H9 (cell line): ENCODE measurements around the gene EFNB2. TPM values are rescaled to one million over a fixed set of nuclear protein-coding genes. Genes with fewer than 3 reads are reported as not detected.

ENCODE experiments used
- DNase-seq: peaks from one replicate; pipeline ENCODE4 v3.0.0-alpha.2; 2017
- H2AFZ ChIP-seq: one replicate; pipeline ENCODE4 v1.6.1; 2013; ENCODE audit warnings: mild to moderate bottlenecking, low read length, control low read depth, moderate library complexity
- H2AK5ac ChIP-seq: 2 replicates; pipeline ENCODE4 v1.6.1; 2013; ENCODE audit warnings: low read length, control low read depth, mixed read lengths; ENCODE audit not compliant: insufficient read length
- H2BK120ac ChIP-seq: one replicate; pipeline ENCODE4 v1.6.1; 2013; ENCODE audit warnings: low read depth, mild to moderate bottlenecking, low read length, control low read depth, inconsistent platforms; ENCODE audit not compliant: poor library complexity, severe bottlenecking
- H2BK12ac ChIP-seq: 2 replicates; pipeline ENCODE4 v1.6.1; 2013; ENCODE audit warnings: low read length, control low read depth, mixed read lengths, low read depth; ENCODE audit not compliant: insufficient read length
- H2BK15ac ChIP-seq: 2 replicates; pipeline ENCODE4 v1.6.1; 2013; ENCODE audit warnings: low read depth, low read length, control low read depth
- H2BK20ac ChIP-seq: one replicate; pipeline ENCODE4 v1.6.1; 2013; ENCODE audit warnings: low read depth, mild to moderate bottlenecking, low read length, control low read depth, inconsistent platforms; ENCODE audit not compliant: poor library complexity, severe bottlenecking
- H2BK5ac ChIP-seq: 2 replicates; pipeline ENCODE4 v1.6.1; 2013; ENCODE audit warnings: low read length, control low read depth, mixed read lengths; ENCODE audit not compliant: insufficient read length
- H3K14ac ChIP-seq: 2 replicates; pipeline ENCODE4 v1.6.1; 2013; ENCODE audit warnings: low read length, control low read depth; ENCODE audit not compliant: insufficient read depth
- H3K18ac ChIP-seq: 2 replicates; pipeline ENCODE4 v1.6.1; 2013; ENCODE audit warnings: low read depth, mild to moderate bottlenecking, mixed read lengths, low read length, control low read depth; ENCODE audit not compliant: insufficient read length
- H3K23ac ChIP-seq: 2 replicates; pipeline ENCODE4 v1.6.1; 2013; ENCODE audit warnings: low read length, control low read depth, mixed read lengths, low read depth; ENCODE audit not compliant: insufficient read length
- H3K23me2 ChIP-seq: 2 replicates; pipeline ENCODE4 v1.6.1; 2013; ENCODE audit warnings: low read depth, mild to moderate bottlenecking, mixed read lengths, low read length, control low read depth; ENCODE audit not compliant: insufficient read length, poor library complexity, severe bottlenecking
- H3K27ac ChIP-seq: 2 replicates; pipeline ENCODE4 v1.5.1; 2013; ENCODE audit warnings: low read length, control low read depth, mixed read lengths, low read depth; ENCODE audit not compliant: insufficient read length
- H3K27me3 ChIP-seq: 2 replicates; pipeline ENCODE4 v1.6.1; 2013; ENCODE audit warnings: low read length, control low read depth, inconsistent platforms; ENCODE audit not compliant: insufficient read depth
- H3K4ac ChIP-seq: 2 replicates; pipeline ENCODE4 v1.6.1; 2013; ENCODE audit warnings: low read depth, mild to moderate bottlenecking, control low read depth, inconsistent platforms, low read length, moderate library complexity
- H3K4me1 ChIP-seq: 2 replicates; pipeline ENCODE4 v1.6.1; 2013; ENCODE audit warnings: low read length, control low read depth, inconsistent platforms; ENCODE audit not compliant: insufficient read depth
- H3K4me2 ChIP-seq: 2 replicates; pipeline ENCODE4 v1.6.1; 2013; ENCODE audit warnings: low read length, control low read depth, mixed read lengths; ENCODE audit not compliant: insufficient read length, insufficient read depth
- H3K56ac ChIP-seq: 2 replicates; pipeline ENCODE4 v1.6.1; 2013; ENCODE audit warnings: low read depth, mild to moderate bottlenecking, mixed read lengths, low read length, control low read depth; ENCODE audit not compliant: insufficient read length
- H3K79me1 ChIP-seq: 2 replicates; pipeline ENCODE4 v1.6.1; 2013; ENCODE audit warnings: low read depth, mild to moderate bottlenecking, moderate library complexity, low read length, control low read depth, inconsistent platforms; ENCODE audit not compliant: insufficient read depth, poor library complexity, severe bottlenecking
- H3K79me2 ChIP-seq: 2 replicates; pipeline ENCODE4 v1.6.1; 2013; ENCODE audit warnings: low read length, control low read depth, inconsistent platforms; ENCODE audit not compliant: insufficient read depth
- H3K9ac ChIP-seq: 2 replicates; pipeline ENCODE4 v1.6.1; 2013; ENCODE audit warnings: low read length, control low read depth, mixed read lengths; ENCODE audit not compliant: insufficient read length; ENCODE audit errors: extremely low read depth
- H3K9me3 ChIP-seq: one replicate; pipeline ENCODE4 v1.6.1; 2013; ENCODE audit warnings: low read depth, low read length, inconsistent platforms; ENCODE audit not compliant: control insufficient read depth
- H3T11ph ChIP-seq: one replicate; pipeline ENCODE4 v1.6.1; 2013; ENCODE audit warnings: mild to moderate bottlenecking, low read length, control low read depth, inconsistent platforms
- H4K20me1 ChIP-seq: one replicate; pipeline ENCODE4 v1.6.1; 2013; ENCODE audit not compliant: control insufficient read depth, insufficient read length, insufficient read depth
- H4K5ac ChIP-seq: 2 replicates; pipeline ENCODE4 v1.6.1; 2013; ENCODE audit warnings: low read depth, mild to moderate bottlenecking, mixed read lengths, low read length, control low read depth; ENCODE audit not compliant: insufficient read length
- H4K8ac ChIP-seq: replicated peaks from 2 replicates; pipeline ENCODE4 v1.6.1; 2013; ENCODE audit warnings: low read length, control low read depth, mixed read lengths, low read depth; ENCODE audit not compliant: insufficient read length
- H4K91ac ChIP-seq: 2 replicates; pipeline ENCODE4 v1.6.1; 2013; ENCODE audit warnings: low read depth, mild to moderate bottlenecking, moderate library complexity, mixed read lengths, low read length, control low read depth; ENCODE audit not compliant: insufficient read length
- H3K27ac Mint-ChIP-seq, 3 experiments: 2 replicates in 2 of 3; 3 replicates in 1 of 3; pipeline ENCODE4 v1.8.0; 2020 to 2021; ENCODE audit warnings: mixed read lengths in 3 of 3, mild to moderate bottlenecking in 1 of 3, moderate library complexity in 1 of 3
- H3K27me3 Mint-ChIP-seq: 2 replicates; pipeline ENCODE4 v1.8.0; 2021; ENCODE audit warnings: low read depth, mild to moderate bottlenecking, moderate library complexity, mixed read lengths
- H3K36me3 Mint-ChIP-seq, 3 experiments: 2 replicates in 2 of 3; 3 replicates in 1 of 3; pipeline ENCODE4 v1.8.0; 2020 to 2021; ENCODE audit warnings: low read depth in 3 of 3, mixed read lengths in 3 of 3; ENCODE audit not compliant: insufficient read depth in 1 of 3
- H3K4me1 Mint-ChIP-seq, 2 experiments: 2 replicates each; pipeline ENCODE4 v1.8.0; 2020; ENCODE audit warnings: mixed read lengths in 2 of 2
- H3K4me3 Mint-ChIP-seq, 2 experiments: 2 replicates in 1 of 2; 3 replicates in 1 of 2; pipeline ENCODE4 v1.8.0; 2020 to 2021; ENCODE audit warnings: mild to moderate bottlenecking in 2 of 2, mixed read lengths in 2 of 2, moderate library complexity in 1 of 2
- H3K9me3 Mint-ChIP-seq, 2 experiments: 2 replicates in 1 of 2; 3 replicates in 1 of 2; pipeline ENCODE4 v1.8.0; 2020; ENCODE audit warnings: mild to moderate bottlenecking in 2 of 2, mixed read lengths in 2 of 2, moderate library complexity in 1 of 2
- CTCF ChIP-seq: fragments of 200-600 bp; sonication (generic); conservative IDR thresholded peaks from 3 replicates; pipeline ENCODE4 v1.8.0; 2021; ENCODE audit warnings: antibody characterized with exemption, mild to moderate bottlenecking
- WGBS: extraction: QIAGEN DNeasy Blood & Tissue Kit; methylation state at CpG from one replicate; pipeline ENCODE4 v1.1.7; 2013; ENCODE audit warnings: missing lambda C conversion rate, low lambda C conversion rate, mixed read lengths; ENCODE audit not compliant: insufficient read length; ENCODE audit errors: extremely low coverage; 5-methylcytosine and 5-hydroxymethylcytosine counted together
- total RNA-seq: library from RNA; stranded (reverse); gene quantifications from 2 replicates; pipeline ENCODE4 v1.2.1, GENCODE V29; 2021

Gene EFNB2
- total RNA-seq, 1 experiment from 2014 or later = 12.7 TPM

- Histone ChIP-seq H3K4ac (no peak overlapping the region), H4K20me1 (no peaks in the 10 kb centered on the region), H3K23ac (no peak overlapping the region), H3K14ac (no peak overlapping the region), H3K56ac (no peak overlapping the region), H4K8ac (no peak overlapping the region), H2BK12ac (no peak overlapping the region), H2BK5ac (no peak overlapping the region), H3K4me1 (no peaks in the 10 kb centered on the region), H3K4me2 (no peak overlapping the region), H3T11ph (no peak overlapping the region), H3K27ac (no peak overlapping the region), H3K27me3 (no peaks in the 10 kb centered on the region), H2BK15ac (no peak overlapping the region), H3K79me2 (no peaks in the 10 kb centered on the region), H3K9me3 (no peaks in the 10 kb centered on the region), H4K91ac (no peak overlapping the region), H4K5ac (no peak overlapping the region), H3K79me1 (no peaks in the 10 kb centered on the region), H3K18ac (no peak overlapping the region), H2BK120ac (no peak overlapping the region), H2AK5ac (no peak overlapping the region), H3K9ac (no peak overlapping the region), H3K23me2 (no peaks in the 10 kb centered on the region), H2AFZ (no peak overlapping the region), H2BK20ac (no peak overlapping the region)
- H3K4me3 Mint-ChIP-seq = no peak overlapping the region; a peak in 1 of 5 replicates
- peaks cover 10 to 12% of the 10 kb centered on the region in 2 experiments for H3K4me1 Mint-ChIP-seq
- WGBS = no CpG with 5 or more reads among the region's 14 CpGs
- no peaks in the 10 kb centered on the region for H3K27me3 Mint-ChIP-seq
- no peaks in the 10 kb centered on the region for H3K9me3 Mint-ChIP-seq
- no peak for TF ChIP-seq CTCF
- H3K27ac Mint-ChIP-seq = no peak overlapping the region
- DNase-seq = no peak
- H3K36me3 Mint-ChIP-seq = peaks cover 27 to 33% (median 29%) of the 10 kb centered on the region in 3 experiments; a peak in 6 of 7 replicates
Measured at GRCh38 chr13:106490569-106491321, 44.7 kb downstream of the EFNB2 start.
